ENCODE data around the gene APLF. TPM values are rescaled to one million over a fixed set of nuclear protein-coding genes. Genes with fewer than 3 reads are reported as not detected.

The APLF gene
- total and polyA plus RNA-seq, 2 of the 8 experiments (the other 6 are each of a cell fraction or from before 2014, with no cell fraction given): 4.4 to 7.3 TPM

DNA sequence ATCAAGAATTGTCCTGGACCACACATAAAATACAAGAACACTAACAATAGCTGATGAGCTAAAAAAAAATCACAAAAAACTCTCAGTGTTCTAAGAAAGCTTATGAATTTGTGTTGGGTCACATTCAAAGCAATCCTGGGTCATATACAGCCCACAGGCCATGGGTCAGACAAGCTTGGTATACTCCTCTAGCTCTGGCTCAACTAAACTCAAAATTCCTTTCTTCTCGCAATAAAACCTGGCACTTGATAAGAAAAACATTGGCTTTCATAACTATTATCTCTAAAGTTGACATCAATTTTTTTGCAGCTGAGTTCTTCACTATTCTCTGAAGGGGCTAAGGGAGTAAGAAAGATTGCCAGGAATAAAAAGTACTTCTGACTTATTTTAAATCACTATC is 38.6 kb upstream of the APLF start:
- Histone ChIP-seq H4K8ac (ENCODE audit: extremely low read depth, insufficient read depth, low read length) (no peak overlapping the region), H3K23me2 (ENCODE audit: low read depth, low read length) (no peaks in the 10 kb centered on the region), H2BK20ac (ENCODE audit: low read length) (no peak overlapping the region), H3K14ac (ENCODE audit: insufficient read length) (no peak overlapping the region), H3K9ac (replicated peaks in 1 of 4; ENCODE audit: extremely low read depth in 1 of 4, low read depth in 3 of 4, low read length in 3 of 4) (no peak overlapping the region), H2BK12ac (ENCODE audit: low read depth, low read length) (no peak overlapping the region), H4K5ac (ENCODE audit: insufficient read length, low read depth, low read length) (no peak overlapping the region), H3K9me3 (ENCODE audit: insufficient read depth in 2 of 2, low read depth in 1 of 2, low read length in 1 of 2) (peaks cover 0 to 3% of the 10 kb centered on the region in 2 experiments; a peak in 1 of 4 replicates), H3K27ac (ENCODE audit: low read depth, low read length) (no peak overlapping the region), H3K4me1 (replicated peaks in 1 of 4; ENCODE audit: control insufficient read depth in 3 of 4, insufficient read depth in 4 of 4, low read length in 3 of 4) (no peaks in the 10 kb centered on the region), H3K4ac (replicated peaks; ENCODE audit: insufficient read length, low read depth, low read length) (no peak overlapping the region), H2BK15ac (ENCODE audit: low read length) (no peak overlapping the region), H2AK5ac (ENCODE audit: low read depth, low read length) (no peak overlapping the region), H2BK120ac (replicated peaks; ENCODE audit: low read depth, low read length) (no peak overlapping the region), H4K91ac (replicated peaks; ENCODE audit: insufficient read length, low read length) (no peak overlapping the region), H3K79me1 (ENCODE audit: low read depth, low read length) (no peaks in the 10 kb centered on the region), H3K36me3 (ENCODE audit: control insufficient read depth in 2 of 4, insufficient read depth in 4 of 4, low read length in 3 of 4) (no peaks in the 10 kb centered on the region), H3K4me3 (ENCODE audit: extremely low read depth in 1 of 4, insufficient read depth in 2 of 4, low read depth in 3 of 4, low read length in 4 of 4) (no peak overlapping the region), H3K56ac (replicated peaks; ENCODE audit: insufficient read length, low read depth, low read length) (no peak overlapping the region), H3K27me3 (replicated peaks in 1 of 4; ENCODE audit: control insufficient read depth in 3 of 4, extremely low read depth in 1 of 4, insufficient read depth in 3 of 4, low read length in 3 of 4) (no peaks in the 10 kb centered on the region), H2BK5ac (ENCODE audit: low read depth, low read length) (no peak overlapping the region), H3K79me2 (ENCODE audit: control insufficient read depth in 1 of 2, insufficient read depth in 2 of 2, low read length in 2 of 2) (no peaks in the 10 kb centered on the region), H3K18ac (ENCODE audit: extremely low read depth, low read length) (no peak overlapping the region), H4K20me1 (replicated peaks in 1 of 2; ENCODE audit: control insufficient read depth in 1 of 2, insufficient read depth in 2 of 2, low read length in 2 of 2) (no peaks in the 10 kb centered on the region), H3K4me2 (ENCODE audit: insufficient read depth in 1 of 2, low read depth in 2 of 2, low read length in 2 of 2) (no peak overlapping the region), H2AFZ (ENCODE audit: low read length) (no peak overlapping the region), H3K23ac (ENCODE audit: insufficient read length) (no peak overlapping the region)
- DNase-seq (ENCODE audit: low read depth in 1 of 2, low spot score in 2 of 2) (no peak), FAIRE-seq (no peak)
- CTCF ChIA-PET (ENCODE audit: partially characterized antibody): interaction anchor here (1.5 to 4.2 kb wide), 2 partner anchors 12 to 69 kb away, joined by 5 to 16 read pairs; no protein-coding TSS in a partner anchor
- POLR2A ChIA-PET (ENCODE audit: partially characterized antibody): no interaction called here
- WGBS, 2 experiments (ENCODE audit: extremely low coverage in 1 of 2, insufficient coverage in 1 of 2, insufficient read length in 1 of 2, insufficient replicate concordance in 2 of 2, low coverage in 1 of 2, low lambda C conversion rate in 2 of 2, missing lambda C conversion rate in 1 of 2): 100% methylated on average over 1 of the region's 1 CpG; no CpG with 5 or more reads in 1 of the 2 experiments
- TF ChIP-seq EZH2 (IDR thresholded peaks at IDR 0.05; ENCODE audit: low read depth, low read length, severe bottlenecking) (no peak), SUZ12 (IDR thresholded peaks at IDR 0.05; ENCODE audit: low read length) (no peak), TEAD4 (IDR thresholded peaks at IDR 0.05; ENCODE audit: low read depth, low read length) (no peak)
